OCI-LY3 (cell line): ENCODE measurements around the gene BMPR1B.

Source experiments
- H2AFZ ChIP-seq: fragments of 200-600, 300-600 bp; shearing (Covaris generic); 2 replicates; pipeline ENCODE4 v1.6.0; 2014; ENCODE audit warnings: antibody characterized with exemption, low read depth, low read length
- H3K27ac ChIP-seq: fragments of 200-600, 300-600 bp; sonication (generic); 2 replicates; pipeline ENCODE4 v1.5.1; 2014; ENCODE audit warnings: mild to moderate bottlenecking, low read length, moderate library complexity, mixed read lengths
- H3K27me3 ChIP-seq: fragments of 200-600, 300-600 bp; sonication (generic); 2 replicates; pipeline ENCODE4 v1.6.1; 2014; ENCODE audit warnings: low read depth, low read length, mixed read lengths
- H3K36me3 ChIP-seq: fragments of 200-600, 300-600 bp; sonication (generic); replicated peaks from 2 replicates; pipeline ENCODE3; 2014; ENCODE audit warnings: low read depth, low read length, mixed read lengths
- H3K4me1 ChIP-seq: fragments of 300-600, 200-600 bp; sonication (generic); 2 replicates; pipeline ENCODE4 v1.6.1; 2014; ENCODE audit warnings: low read length, mixed read lengths
- H3K4me2 ChIP-seq: fragments of 200-600, 300-600 bp; sonication (generic); 2 replicates; pipeline ENCODE4 v1.6.1; 2014; ENCODE audit warnings: low read length, mixed read lengths
- H3K4me3 ChIP-seq: fragments of 300-600, 200-600 bp; sonication (generic); 2 replicates; pipeline ENCODE4 v1.5.1; 2014; ENCODE audit warnings: antibody characterized with exemption, mild to moderate bottlenecking, low read length, moderate library complexity
- H3K79me2 ChIP-seq: fragments of 300-600, 200-600 bp; shearing (Covaris generic); 2 replicates; pipeline ENCODE4 v1.6.1; 2014; ENCODE audit warnings: mild to moderate bottlenecking, low read length, mixed read lengths
- H3K9ac ChIP-seq: fragments of 300-600, 200-600 bp; shearing (Covaris generic); 2 replicates; pipeline ENCODE4 v1.6.0; 2014; ENCODE audit warnings: mild to moderate bottlenecking, low read length, moderate library complexity
- H3K9me3 ChIP-seq: fragments of 200-600, 300-600 bp; shearing (Covaris generic); 2 replicates; pipeline ENCODE4 v1.6.1; 2014; ENCODE audit warnings: low read length, mixed read lengths; ENCODE audit not compliant: insufficient read depth
- H4K20me1 ChIP-seq: fragments of 200-600, 300-600 bp; sonication (generic); 2 replicates; pipeline ENCODE4 v1.6.1; 2016; ENCODE audit warnings: low read length, mixed read lengths; ENCODE audit not compliant: insufficient read depth
- CTCF ChIP-seq: fragments of 200-600, 300-600 bp; sonication (generic); IDR thresholded peaks from 2 replicates; pipeline ENCODE4 v1.5.1; 2014; ENCODE audit warnings: antibody characterized with exemption, low read length, low read depth
- EZH2phosphoT487 ChIP-seq: fragments of 200-600 bp; shearing (Covaris generic); IDR thresholded peaks from 2 replicates; pipeline ENCODE4 v1.6.1; 2018; ENCODE audit warnings: antibody characterized with exemption, mixed run types, low read depth

BMPR1B gene

GRCh38 chr4:95180531-95181242 is 422.9 kb downstream of the BMPR1B start:
- Histone ChIP-seq H3K4me2 (no peak overlapping the region), H3K9me3 (no peaks in the 10 kb centered on the region), H3K79me2 (no peaks in the 10 kb centered on the region), H3K36me3 (no peaks in the 10 kb centered on the region), H3K9ac (no peak overlapping the region), H4K20me1 (no peaks in the 10 kb centered on the region), H3K27ac (no peak overlapping the region), H2AFZ (no peak overlapping the region), H3K27me3 (no peaks in the 10 kb centered on the region), H3K4me1 (no peaks in the 10 kb centered on the region), H3K4me3 (no peak overlapping the region)
- TF ChIP-seq CTCF (no peak), EZH2phosphoT487 (no peak)

GRCh38 chr4:95181243-95181995 is 423.7 kb downstream of the BMPR1B start:
- H3K4me1 ChIP-seq: no peaks in the 10 kb centered on the region
- H3K27me3 ChIP-seq: no peaks in the 10 kb centered on the region
- H3K36me3 ChIP-seq: no peaks in the 10 kb centered on the region

GRCh38 chr4:95181996-95182306 is 424.2 kb downstream of the BMPR1B start:
- no peaks in the 10 kb centered on the region for H3K27me3 ChIP-seq
- no peak for TF ChIP-seq EZH2phosphoT487

More at GRCh38 chr4:95181243-95181995, 423.7 kb downstream of the BMPR1B start:
- no peaks in the 10 kb centered on the region for H4K20me1 ChIP-seq
- no peak overlapping the region for H3K9ac ChIP-seq
- TF ChIP-seq EZH2phosphoT487 (no peak), CTCF (no peak)
- H2AFZ ChIP-seq: no peak overlapping the region
- H3K4me2 ChIP-seq: no peak overlapping the region
- no peaks in the 10 kb centered on the region for H3K79me2 ChIP-seq
- H3K27ac ChIP-seq: no peak overlapping the region
- H3K9me3 ChIP-seq: no peaks in the 10 kb centered on the region
- no peak overlapping the region for H3K4me3 ChIP-seq

GRCh38 chr4:95183656-95184408 is 426.1 kb downstream of the BMPR1B start:
- H3K4me3 ChIP-seq: no peak overlapping the region
- no peaks in the 10 kb centered on the region for H4K20me1 ChIP-seq
- no peak overlapping the region for H3K9ac ChIP-seq
- no peaks in the 10 kb centered on the region for H3K4me1 ChIP-seq
- H3K27ac ChIP-seq: no peak overlapping the region
- no peak overlapping the region for H2AFZ ChIP-seq
- H3K36me3 ChIP-seq: no peaks in the 10 kb centered on the region
- H3K79me2 ChIP-seq: no peaks in the 10 kb centered on the region
- no peak overlapping the region for H3K4me2 ChIP-seq
- H3K9me3 ChIP-seq: no peaks in the 10 kb centered on the region
- no peaks in the 10 kb centered on the region for H3K27me3 ChIP-seq
- TF ChIP-seq CTCF: no peak
- TF ChIP-seq EZH2phosphoT487: no peak

More at GRCh38 chr4:95181996-95182306, 424.2 kb downstream of the BMPR1B start:
- H4K20me1 ChIP-seq: no peaks in the 10 kb centered on the region
- no peak overlapping the region for H3K27ac ChIP-seq
- H3K4me3 ChIP-seq: no peak overlapping the region
- H3K79me2 ChIP-seq: no peaks in the 10 kb centered on the region
- no peaks in the 10 kb centered on the region for H3K4me1 ChIP-seq
- H2AFZ ChIP-seq: no peak overlapping the region
- H3K9me3 ChIP-seq: no peaks in the 10 kb centered on the region
- no peak overlapping the region for H3K4me2 ChIP-seq
- no peaks in the 10 kb centered on the region for H3K36me3 ChIP-seq
- no peak overlapping the region for H3K9ac ChIP-seq
